CD4-positive, alpha-beta T cell treated with Interleukin-4 for 4 hours (primary cell): ENCODE measurements around the gene AGBL1.
"Not testable (repeated sequence)": the region's sequence is repeated elsewhere in the genome, so short reads cannot be mapped to it uniquely, and the experiment has no call there.

Source experiments
- DNase-seq: peaks from one replicate; pipeline ENCODE4 v3.0.0-alpha.2; 2020

The AGBL1 gene

GRCh38 chr15:86842199-86842598 is 762.5 kb downstream of the AGBL1 start:
- no peak for DNase-seq

- no peak for DNase-seq
These were observed 766.4 kb downstream of the AGBL1 start for GRCh38 chr15:86846036-86846435.

GRCh38 chr15:86849136-86849535 is 769.5 kb downstream of the AGBL1 start:
- no peak for DNase-seq

- no peak for DNase-seq
These were observed 770.1 kb downstream of the AGBL1 start for GRCh38 chr15:86849558-86850285.

GRCh38 chr15:86850939-86851338 is 771.3 kb downstream of the AGBL1 start:
- no peak for DNase-seq

GRCh38 chr15:86852741-86853140 is 773.1 kb downstream of the AGBL1 start:
- no peak for DNase-seq

- DNase-seq: no peak
These were observed 774.5 kb downstream of the AGBL1 start for GRCh38 chr15:86854176-86854575.

GRCh38 chr15:86855307-86856291 is 775.9 kb downstream of the AGBL1 start:
- DNase-seq: no peak

GRCh38 chr15:86857701-86858100 is 778.0 kb downstream of the AGBL1 start:
- DNase-seq: no peak

GRCh38 chr15:86863226-86863915 is 783.7 kb downstream of the AGBL1 start:
- no peak for DNase-seq

GRCh38 chr15:86865920-86866319 is 786.2 kb downstream of the AGBL1 start:
- no peak for DNase-seq

GRCh38 chr15:86870846-86871245 is 791.2 kb downstream of the AGBL1 start:
- DNase-seq: no peak

GRCh38 chr15:86871964-86872363 is 792.3 kb downstream of the AGBL1 start:
- DNase-seq: no peak

- no peak for DNase-seq
These were observed 793.1 kb downstream of the AGBL1 start for GRCh38 chr15:86872782-86873181.

- no peak for DNase-seq
These were observed 795.4 kb downstream of the AGBL1 start for GRCh38 chr15:86875067-86875466.

- DNase-seq: no peak
These were observed 796.8 kb downstream of the AGBL1 start for GRCh38 chr15:86876387-86876944.

GRCh38 chr15:86877171-86877631 is 797.5 kb downstream of the AGBL1 start:
- no peak for DNase-seq

GRCh38 chr15:86878844-86879243 is 799.2 kb downstream of the AGBL1 start:
- not testable (repeated sequence) for DNase-seq

- DNase-seq: no peak
These were observed 799.9 kb downstream of the AGBL1 start for GRCh38 chr15:86879250-86880229.

GRCh38 chr15:86885616-86886015 is 805.9 kb downstream of the AGBL1 start:
- DNase-seq: no peak

- DNase-seq: no peak
These were observed 813.2 kb downstream of the AGBL1 start for GRCh38 chr15:86892774-86893449.
